NT2/D1 (cell line): Measurements from ENCODE around the gene FILIP1L.

Experiments used
- DNase-seq: peaks from one replicate; pipeline ENCODE4 v3.0.0-alpha.2; 2011; ENCODE audit warnings: low read depth, low spot score
- H3K27me3 ChIP-seq: 2 replicates; pipeline ENCODE4 v1.6.0; 2011; ENCODE audit warnings: mild to moderate bottlenecking; ENCODE audit not compliant: insufficient read length, insufficient read depth
- H3K36me3 ChIP-seq: 2 replicates; pipeline ENCODE4 v1.6.1; 2011; ENCODE audit warnings: mild to moderate bottlenecking, low read length, mixed read lengths; ENCODE audit not compliant: insufficient read depth, insufficient read length
- H3K4me1 ChIP-seq: 2 replicates; pipeline ENCODE4 v1.5.1; 2011; ENCODE audit not compliant: insufficient read depth, insufficient read length
- H3K4me3 ChIP-seq: 2 replicates; pipeline ENCODE4 v1.5.1; 2011; ENCODE audit warnings: low read depth; ENCODE audit not compliant: insufficient read length
- H3K9ac ChIP-seq: 2 replicates; pipeline ENCODE4 v1.6.0; 2011; ENCODE audit warnings: low read depth; ENCODE audit not compliant: insufficient read length
- H3K9me3 ChIP-seq: 2 replicates; pipeline ENCODE4 v1.5.1; 2011; ENCODE audit warnings: mild to moderate bottlenecking, low read length; ENCODE audit not compliant: insufficient read depth
- SUZ12 ChIP-seq: IDR thresholded peaks from 2 replicates; pipeline ENCODE4 v1.6.1; 2011; ENCODE audit not compliant: insufficient read length, insufficient read depth; ENCODE audit errors: extremely low read depth
- YY1 ChIP-seq: IDR thresholded peaks from 2 replicates; pipeline ENCODE4 v1.6.1; 2011; ENCODE audit not compliant: insufficient read length, insufficient read depth
- ZNF274 ChIP-seq: IDR thresholded peaks from 2 replicates; pipeline ENCODE4 v1.6.1; 2011; ENCODE audit warnings: mild to moderate bottlenecking, low read depth, low read length

FILIP1L gene

DNA sequence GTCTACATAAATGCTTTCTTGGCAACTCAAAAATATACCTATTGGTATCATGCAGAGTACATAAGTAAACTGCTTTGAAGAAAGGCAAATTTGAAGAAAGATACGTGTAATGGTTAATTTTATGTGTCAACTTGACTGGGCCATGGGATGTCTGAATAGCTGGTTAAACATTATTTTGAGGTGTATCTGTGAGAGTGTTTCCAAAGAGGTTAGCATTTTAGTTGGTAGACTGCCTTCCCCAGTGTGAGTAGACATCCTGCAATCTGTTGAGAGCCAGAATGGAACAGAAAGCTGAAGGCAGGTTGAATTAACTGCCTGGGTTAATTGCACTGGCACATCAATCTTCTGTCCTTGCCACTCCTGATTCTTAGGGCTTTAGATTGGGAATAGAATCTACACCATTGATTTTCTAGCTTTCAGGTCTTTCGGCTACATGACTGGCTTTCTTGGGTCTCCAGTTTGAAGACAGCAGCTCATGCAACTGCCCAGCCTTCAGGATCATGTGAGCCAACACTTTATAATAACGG, 198.3 kb downstream of the FILIP1L start:
- Histone ChIP-seq H3K4me3 (no peak overlapping the region), H3K4me1 (no peaks in the 10 kb centered on the region), H3K27me3 (no peaks in the 10 kb centered on the region), H3K9me3 (no peaks in the 10 kb centered on the region), H3K9ac (no peak overlapping the region), H3K36me3 (no peaks in the 10 kb centered on the region)
- DNase-seq, result no peak
- TF ChIP-seq SUZ12, result no peak
- no peak for TF ChIP-seq YY1
- TF ChIP-seq ZNF274, result no peak

DNA sequence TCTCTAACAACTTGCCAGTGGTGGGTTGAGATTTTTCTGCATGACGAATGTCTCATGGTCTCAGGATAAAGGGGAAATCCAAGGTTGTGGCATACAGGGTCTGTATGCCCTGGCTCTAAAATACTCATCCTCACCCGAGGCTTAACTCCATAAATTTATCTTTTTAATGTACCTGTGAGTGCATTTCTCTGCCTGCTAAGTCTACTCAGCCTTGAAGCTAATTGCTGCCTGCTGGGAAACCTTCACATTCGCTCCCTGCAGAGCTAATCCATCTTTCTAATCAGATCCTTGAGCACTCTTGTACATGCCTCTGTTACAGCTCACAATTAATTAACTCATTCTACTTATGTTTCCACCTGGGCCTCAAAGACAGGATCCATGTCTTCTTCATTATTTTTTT, 202.9 kb downstream of the FILIP1L start:
- DNase-seq, result no peak
- Histone ChIP-seq H3K9ac (no peak overlapping the region), H3K4me1 (no peaks in the 10 kb centered on the region), H3K4me3 (no peak overlapping the region), H3K27me3 (no peaks in the 10 kb centered on the region), H3K36me3 (no peaks in the 10 kb centered on the region), H3K9me3 (no peaks in the 10 kb centered on the region)
- TF ChIP-seq SUZ12 (no peak), ZNF274 (no peak), YY1 (no peak)

DNA sequence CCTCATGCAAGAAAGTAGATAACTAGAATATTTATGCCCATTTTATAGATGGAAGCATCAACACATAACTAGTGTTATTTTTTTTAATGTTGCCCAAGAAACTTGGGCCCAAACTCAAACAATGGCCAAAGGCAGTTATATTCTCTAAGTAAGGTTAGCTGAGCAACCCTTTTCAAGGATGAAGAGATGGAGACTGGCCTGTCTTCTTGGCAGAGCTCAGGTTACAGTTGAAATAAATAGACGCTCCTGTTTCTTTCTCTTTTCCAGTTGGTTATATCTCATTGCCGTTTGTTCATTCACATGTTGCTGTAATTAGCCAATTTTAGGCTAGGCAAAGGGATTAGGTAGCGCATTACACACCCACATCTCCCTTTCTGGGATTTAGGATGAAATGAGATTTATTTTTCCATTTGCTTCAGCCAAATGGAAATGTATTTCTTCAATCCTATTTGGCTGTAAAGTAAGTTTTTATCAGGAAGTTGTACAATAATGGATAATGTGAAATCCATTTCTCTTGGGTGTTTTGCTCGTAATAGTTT, 203.5 kb downstream of the FILIP1L start:
- no peaks in the 10 kb centered on the region for H3K9me3 ChIP-seq
- DNase-seq, result no peak
- H3K4me3 ChIP-seq, result no peak overlapping the region
- TF ChIP-seq YY1 (no peak), ZNF274 (no peak), SUZ12 (no peak)
- no peak overlapping the region for H3K9ac ChIP-seq
- no peaks in the 10 kb centered on the region for H3K36me3 ChIP-seq
- no peaks in the 10 kb centered on the region for H3K27me3 ChIP-seq
- H3K4me1 ChIP-seq, result no peaks in the 10 kb centered on the region

DNA sequence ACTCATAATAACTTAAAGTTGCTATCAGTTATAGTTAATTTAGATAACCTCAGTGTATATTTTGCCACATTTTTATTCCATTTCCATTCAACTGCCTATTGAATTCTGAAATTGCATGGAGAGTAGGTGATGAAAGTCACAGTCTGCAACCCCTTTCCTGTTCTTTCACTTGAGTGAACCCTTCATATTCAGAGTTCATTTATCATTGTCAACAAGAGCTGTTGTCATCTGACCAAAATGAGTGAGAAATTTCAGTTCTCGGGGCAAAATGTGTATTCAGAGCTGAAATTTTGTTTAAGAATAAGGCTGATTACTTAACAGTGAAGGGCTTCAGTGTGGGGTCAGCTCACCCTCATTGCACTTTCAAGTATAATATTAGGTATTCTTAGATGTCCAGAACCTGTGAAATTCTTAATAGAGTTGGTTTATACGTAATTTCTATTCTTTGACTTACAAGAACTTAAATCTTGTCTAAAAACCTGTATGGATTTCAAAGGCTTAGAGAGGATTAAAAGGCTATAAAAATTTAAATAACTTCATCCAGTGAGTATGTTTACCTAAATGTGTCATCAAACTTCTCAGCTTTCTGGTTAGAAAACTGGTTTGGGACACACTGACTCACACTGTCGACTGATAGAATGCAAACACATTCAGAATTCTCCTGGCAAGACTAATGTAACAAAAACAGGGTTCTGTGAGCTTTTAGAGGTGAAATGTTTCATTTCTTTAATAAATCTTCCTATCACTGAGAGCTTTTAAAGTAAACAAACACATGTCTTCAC, 204.4 kb downstream of the FILIP1L start:
- H3K9ac ChIP-seq, result no peak overlapping the region
- H3K9me3 ChIP-seq, result no peaks in the 10 kb centered on the region
- H3K36me3 ChIP-seq, result no peaks in the 10 kb centered on the region
- H3K4me3 ChIP-seq, result no peak overlapping the region
- H3K4me1 ChIP-seq, result no peaks in the 10 kb centered on the region
- no peak for DNase-seq
- no peaks in the 10 kb centered on the region for H3K27me3 ChIP-seq
- TF ChIP-seq ZNF274 (no peak), YY1 (no peak)

DNA sequence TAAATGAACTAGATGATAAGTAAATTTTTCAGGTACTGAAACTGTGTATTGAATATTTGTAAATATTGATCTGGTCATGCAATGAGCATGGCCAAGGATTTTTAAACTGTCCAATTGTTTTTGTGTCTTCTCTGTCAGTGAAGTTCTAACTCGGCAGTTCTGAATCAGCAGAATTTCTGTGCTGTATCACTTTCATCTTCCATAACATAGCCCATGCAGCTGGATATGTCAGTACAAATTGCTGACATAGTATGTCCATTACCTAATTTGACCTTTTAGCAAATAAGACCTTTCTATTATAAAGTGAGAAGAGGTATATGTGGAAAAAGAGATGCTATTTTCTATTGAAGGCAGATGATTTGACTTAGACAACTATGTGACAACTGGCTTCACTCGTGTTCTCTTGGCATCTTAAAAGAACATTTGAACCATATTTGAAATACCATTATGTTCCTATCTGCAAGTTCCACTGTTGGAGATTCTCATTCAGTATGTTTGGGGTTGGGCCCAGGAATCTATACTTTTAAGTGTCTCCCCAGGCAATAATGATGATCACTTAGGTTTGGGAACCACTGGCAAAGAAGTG, 206.2 kb downstream of the FILIP1L start:
- TF ChIP-seq YY1 (no peak), ZNF274 (no peak), SUZ12 (no peak)
- no peak for DNase-seq
- Histone ChIP-seq H3K9ac (no peak overlapping the region), H3K27me3 (no peaks in the 10 kb centered on the region), H3K4me3 (no peak overlapping the region), H3K4me1 (no peaks in the 10 kb centered on the region), H3K36me3 (no peaks in the 10 kb centered on the region), H3K9me3 (no peaks in the 10 kb centered on the region)

DNA sequence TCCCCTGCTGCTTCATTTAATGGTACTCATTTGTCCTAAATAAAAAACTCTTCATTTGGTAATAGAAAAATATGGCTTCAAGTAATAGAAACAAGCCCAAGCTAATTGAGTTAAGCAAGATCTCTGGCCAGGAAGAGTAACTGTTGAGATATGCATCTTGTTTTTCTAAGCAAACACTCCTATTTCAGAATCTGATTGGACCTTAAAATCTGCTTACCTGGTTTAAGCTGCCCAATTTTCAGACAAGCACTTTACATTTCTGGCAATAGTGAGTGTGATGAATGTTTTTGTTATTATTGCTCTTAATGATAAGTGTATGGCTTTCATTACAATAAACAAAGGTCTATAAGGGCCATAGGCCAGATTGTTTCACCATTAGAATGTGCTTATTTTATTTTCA, 210.4 kb downstream of the FILIP1L start:
- Histone ChIP-seq H3K4me3 (no peak overlapping the region), H3K36me3 (no peaks in the 10 kb centered on the region), H3K9me3 (no peaks in the 10 kb centered on the region), H3K9ac (no peak overlapping the region), H3K27me3 (no peaks in the 10 kb centered on the region), H3K4me1 (no peaks in the 10 kb centered on the region)
- TF ChIP-seq ZNF274, result no peak
- TF ChIP-seq SUZ12, result no peak
- TF ChIP-seq YY1, result no peak
- no peak for DNase-seq

DNA sequence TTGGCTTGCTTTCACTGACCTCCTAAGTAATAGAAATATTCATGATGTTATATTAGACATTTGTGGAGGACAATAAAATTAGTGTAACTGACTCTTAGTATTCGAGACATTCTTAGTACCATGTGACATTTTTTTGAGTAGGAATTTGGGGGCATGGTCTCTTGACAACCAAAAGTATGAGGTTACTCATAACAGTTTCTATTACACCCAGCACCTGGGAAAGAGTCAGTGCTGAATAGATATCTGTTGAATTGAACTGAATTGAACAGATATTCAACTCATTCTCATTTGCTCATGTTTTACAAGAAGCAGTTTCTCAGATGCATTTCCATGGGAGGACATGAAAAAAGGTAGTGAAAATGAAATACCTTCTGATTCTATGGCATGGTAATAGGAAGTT, 212.2 kb downstream of the FILIP1L start:
- TF ChIP-seq YY1, result no peak
- TF ChIP-seq SUZ12, result no peak
- no peak for TF ChIP-seq ZNF274
- Histone ChIP-seq H3K9ac (no peak overlapping the region), H3K4me1 (no peaks in the 10 kb centered on the region), H3K9me3 (no peaks in the 10 kb centered on the region), H3K4me3 (no peak overlapping the region), H3K27me3 (no peaks in the 10 kb centered on the region), H3K36me3 (no peaks in the 10 kb centered on the region)
- DNase-seq, result no peak
